Measurements from ENCODE around the gene CCDC126. TPM values are rescaled to one million over a fixed set of nuclear protein-coding genes. Genes with fewer than 3 reads are reported as not detected.

CCDC126 gene
- total and polyA plus RNA-seq, 9 of the 15 experiments (the other 6 are each of a cell fraction or from before 2014, with no cell fraction given): 3.0 to 16.2 (median 5.2) TPM

- Histone ChIP-seq H4K20me1 (replicated peaks; ENCODE audit: control insufficient read depth, insufficient read depth, low read length) (no peaks in the 10 kb centered on the region), H3K36me3 (ENCODE audit: control insufficient read depth, insufficient read depth, low read length) (no peaks in the 10 kb centered on the region), H3K27me3 (ENCODE audit: control insufficient read depth in 2 of 2, insufficient read depth in 2 of 2, low read length in 2 of 2) (no peaks in the 10 kb centered on the region), H3K9me1 (ENCODE audit: control insufficient read depth, insufficient read depth, low read length) (no peaks in the 10 kb centered on the region), H3K4me2 (ENCODE audit: insufficient read depth, low read length) (no peak overlapping the region), H3K79me2 (ENCODE audit: control insufficient read depth, insufficient read depth, low read length) (no peaks in the 10 kb centered on the region), H3K9ac (ENCODE audit: insufficient read depth in 1 of 2, low read depth in 2 of 2, low read length in 2 of 2) (no peak overlapping the region), H3K4me3 (no peak overlapping the region), H3K4me1 (replicated peaks in 1 of 2; ENCODE audit: control insufficient read depth in 2 of 2, insufficient read depth in 2 of 2, low read length in 2 of 2) (peaks cover 6% of the 10 kb centered on the region in 2 experiments), H3K27ac (ENCODE audit: extremely low read depth, low read depth, low read length) (no peak overlapping the region), H2AFZ (ENCODE audit: low read depth, low read length) (no peak overlapping the region), H3K9me3 (replicated peaks; ENCODE audit: control insufficient read depth, insufficient read depth, low read depth, low read length) (no peaks in the 10 kb centered on the region)
- no peak for FAIRE-seq
- no peak for ATAC-seq
- TF ChIP-seq CREBBP (IDR thresholded peaks at IDR 0.05; ENCODE audit: low read depth, low read length) (no peak), MCM7 (IDR thresholded peaks at IDR 0.05) (no peak), ZNF280A (IDR thresholded peaks at IDR 0.05; ENCODE audit: low read depth, partially characterized antibody) (no peak), KAT2B (IDR thresholded peaks at IDR 0.05; ENCODE audit: low read depth, low read length) (no peak), GTF2B (IDR thresholded peaks at IDR 0.05; ENCODE audit: extremely low read depth, insufficient read length) (no peak), CBX8 (IDR thresholded peaks at IDR 0.05; ENCODE audit: borderline replicate concordance, extremely low read depth, low read depth, low read length, poor library complexity, severe bottlenecking) (no peak), SPI1 (IDR thresholded peaks at IDR 0.05; ENCODE audit: borderline replicate concordance, low read depth, low read length) (peak; percentile 74; the same call in 1 of the 2 replicates)
- CTCF ChIA-PET (ENCODE audit: low intra/inter-chr PET ratio): no interaction called here
- DNase-seq (ENCODE audit: extremely low read depth in 1 of 4, low spot score in 3 of 4): no peak
- POLR2A ChIA-PET: no interaction called here
- BruUV-seq (replicated peaks): no TSS peak
- intact Hi-C loops (cut with micrococcal nuclease): no loop called here
- WGBS (ENCODE audit: insufficient coverage, low coverage, missing lambda C conversion rate): 13% methylated on average over 1 of the region's 1 CpG
- in situ Hi-C loops (cut with MboI): no loop called here
These were observed 6.7 kb upstream of the CCDC126 start for GRCh38 chr7:23590529-23590928.
